HG03097 (cell line): ENCODE data around the gene KRT78.

ENCODE experiments used
- ATAC-seq: cut with Tn5 transposase; IDR thresholded peaks from one replicate; pipeline ENCODE4 v1.9.1; 2021; ENCODE audit not compliant: unreplicated experiment, low FRiP score

KRT78 gene

DNA sequence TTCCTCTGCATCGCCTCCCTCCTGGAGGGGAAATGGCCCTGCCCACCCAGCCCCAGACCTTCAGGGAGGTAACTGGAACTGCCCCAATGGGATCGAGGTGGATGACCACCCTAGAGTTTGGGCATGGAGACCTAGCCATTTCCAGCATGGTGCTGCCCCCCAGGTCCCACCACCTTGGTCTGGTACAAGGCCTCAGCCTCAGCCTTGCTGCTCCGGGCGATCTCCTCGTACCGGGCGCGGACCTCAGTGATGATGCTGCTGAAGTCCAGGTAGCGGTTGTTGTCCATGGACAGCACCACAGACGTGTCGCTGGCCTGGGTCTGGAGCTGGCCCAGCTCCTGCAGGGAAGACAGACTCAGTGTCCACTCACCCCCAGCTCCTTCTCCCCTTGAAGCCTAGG lies 4.4 kb downstream of the KRT78 start:
- ATAC-seq: no peak

DNA sequence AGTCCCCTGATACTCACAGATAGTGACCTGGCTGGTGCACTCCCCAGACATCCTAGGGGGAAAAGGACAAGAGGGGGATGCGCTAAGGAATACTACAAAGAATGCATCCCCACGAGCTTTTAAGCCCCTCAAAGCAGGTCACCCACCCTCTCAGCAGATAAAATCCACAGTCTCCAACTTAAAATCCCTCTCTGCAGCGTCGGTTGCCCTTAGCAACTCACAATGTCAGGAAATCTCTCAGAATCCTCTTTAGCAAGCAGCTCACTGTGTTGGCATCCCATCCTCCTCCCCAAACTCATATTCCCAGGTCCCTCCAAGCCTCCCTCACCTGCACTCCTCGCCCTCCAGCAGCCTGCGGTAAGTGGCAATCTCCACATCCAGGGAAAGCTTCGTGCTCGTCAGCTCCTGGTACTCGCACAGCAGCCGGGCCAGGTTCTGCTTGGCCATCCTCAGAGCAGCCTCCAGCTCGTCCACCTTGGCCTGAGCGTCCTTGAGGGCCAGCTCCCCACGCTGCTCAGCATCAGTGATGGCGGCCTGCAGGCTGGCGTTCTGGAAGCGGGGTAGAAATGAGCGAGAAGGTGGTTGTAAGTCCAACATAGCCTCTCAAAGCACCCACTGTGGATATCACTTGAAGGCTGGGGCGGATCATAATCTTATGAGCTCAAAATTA lies 9.2 kb downstream of the KRT78 start:
- no peak for ATAC-seq

- ATAC-seq: no peak
Observed at GRCh38 chr12:52838609-52839435, 10.0 kb downstream of the KRT78 start.

GRCh38 chr12:52837781-52838608 lies 10.8 kb downstream of the KRT78 start:
- no peak for ATAC-seq

DNA sequence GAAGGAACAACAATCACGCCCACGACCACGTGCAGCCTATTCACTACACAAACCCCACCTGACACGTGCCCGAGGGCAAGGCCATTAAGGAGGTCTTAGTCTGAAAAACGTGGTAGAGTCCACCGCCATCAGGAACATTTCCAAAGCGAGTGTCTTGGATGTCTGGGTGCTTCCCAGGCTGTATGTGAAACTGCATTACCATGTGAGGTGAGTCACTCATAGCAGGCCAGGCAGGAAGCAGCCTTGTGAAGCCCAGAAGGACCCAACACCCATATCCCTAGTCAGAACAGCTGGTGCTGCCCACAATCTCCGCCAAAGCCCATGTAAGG lies 11.4 kb downstream of the KRT78 start:
- no peak for ATAC-seq

GRCh38 chr12:52836491-52837412 lies 12.0 kb downstream of the KRT78 start:
- ATAC-seq: no peak

GRCh38 chr12:52836042-52836466 lies 12.7 kb downstream of the KRT78 start:
- ATAC-seq: no peak

GRCh38 chr12:52835271-52836041 lies 13.3 kb downstream of the KRT78 start:
- no peak for ATAC-seq

DNA sequence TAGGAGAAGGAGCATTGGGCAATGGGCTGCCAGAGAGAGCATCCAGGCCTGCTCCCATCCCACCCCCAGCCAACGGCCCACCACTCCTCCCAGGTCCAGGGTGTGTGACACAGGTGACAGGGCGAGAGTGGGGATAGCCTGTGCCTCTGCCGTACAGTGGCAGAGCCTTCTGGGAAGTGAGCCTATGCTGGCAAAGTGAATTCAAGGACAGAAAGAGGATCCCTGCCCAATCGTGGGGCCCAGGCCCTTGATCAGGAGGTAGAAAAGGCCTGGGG lies 14.1 kb downstream of the KRT78 start:
- ATAC-seq: no peak

GRCh38 chr12:52833922-52834726 lies 14.7 kb downstream of the KRT78 start, which contains the start of gene KRT79:
TSS of gene KRT79 (minus strand) at chr12:52834311. CDS start at chr12:52834260, 51 bp downstream.
- no peak for ATAC-seq

DNA sequence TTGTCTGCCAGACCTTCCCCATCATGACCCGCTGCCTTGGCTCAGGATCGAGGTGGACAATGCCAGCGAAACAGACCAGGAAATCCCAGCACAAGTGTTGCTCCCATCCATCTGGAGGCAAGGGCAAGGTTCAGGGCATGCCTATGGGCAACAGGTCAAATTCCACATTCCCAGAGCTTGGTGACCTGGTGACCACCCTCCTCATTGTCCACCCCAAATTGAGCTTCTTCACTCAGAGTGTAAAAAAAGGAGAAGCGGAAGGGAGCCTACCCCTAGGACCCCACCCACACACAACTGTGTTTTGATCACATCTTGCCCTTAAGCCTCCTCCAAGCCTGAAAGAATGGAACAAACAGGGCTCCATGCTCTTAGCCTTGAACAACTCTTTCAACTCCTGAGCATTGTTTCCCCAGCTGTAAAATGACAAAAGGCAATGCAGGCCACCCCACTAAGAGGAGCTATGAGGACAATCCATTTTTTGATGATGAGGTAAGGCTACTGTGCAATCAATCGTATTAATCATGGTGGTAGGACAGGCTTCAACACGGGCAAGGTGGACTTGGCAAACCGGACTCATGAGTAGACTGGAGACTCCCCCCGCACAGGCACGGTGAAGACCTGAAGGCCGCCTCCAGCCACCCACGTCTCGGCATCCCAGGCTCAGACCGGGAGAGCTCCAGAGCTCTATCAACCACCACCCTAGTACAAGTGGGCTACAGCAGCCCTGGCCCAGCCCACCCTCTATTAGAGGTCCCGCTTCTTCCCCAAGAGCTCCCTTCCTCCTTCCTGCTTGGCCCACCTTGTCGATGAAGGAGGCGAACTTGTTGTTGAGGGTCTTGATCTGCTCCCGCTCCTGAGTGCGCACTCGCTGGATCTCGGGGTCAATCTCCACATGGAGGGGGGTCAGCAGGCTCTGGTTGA lies 15.5 kb downstream of the KRT78 start:
- no peak for ATAC-seq

GRCh38 chr12:52832451-52832850 lies 16.3 kb downstream of the KRT78 start:
- ATAC-seq: no peak

- no peak for ATAC-seq
Observed at GRCh38 chr12:52831251-52831650, 17.5 kb downstream of the KRT78 start.

DNA sequence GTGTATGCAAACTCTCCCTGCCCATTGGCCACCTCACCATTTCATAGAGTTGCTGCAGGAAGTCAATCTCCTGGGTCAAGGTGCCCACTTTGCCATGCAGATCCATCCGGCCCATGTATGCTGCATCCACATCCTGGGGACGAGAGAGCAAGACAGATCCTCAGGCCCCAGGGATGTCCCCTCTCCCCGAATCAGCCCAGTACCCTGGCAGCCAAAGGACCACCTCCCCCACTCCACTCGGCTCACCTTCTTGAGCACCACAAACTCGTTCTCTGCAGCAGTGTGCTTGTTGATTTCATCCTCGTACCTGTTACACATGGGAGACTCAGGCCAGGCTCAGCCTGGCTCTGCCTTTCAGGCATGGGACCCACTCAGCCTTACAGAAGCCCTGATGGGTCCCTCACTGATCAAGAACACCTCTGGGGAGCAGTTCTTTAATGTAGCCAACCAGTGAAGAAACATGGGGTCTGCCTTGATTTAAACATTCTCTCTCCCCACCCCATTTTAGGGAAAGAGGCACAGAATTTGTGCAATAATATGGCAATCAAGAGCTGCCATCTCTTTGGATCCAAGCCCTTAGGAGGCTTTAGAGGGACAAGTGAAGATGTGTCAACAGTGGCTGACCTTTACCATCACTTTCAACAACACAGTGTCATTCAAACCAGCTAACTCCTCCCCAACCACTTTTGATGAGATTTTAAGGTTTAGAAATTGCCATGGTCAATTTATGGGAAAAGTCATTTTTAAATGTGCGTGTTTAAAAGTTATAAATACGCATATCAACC lies 18.6 kb downstream of the KRT78 start:
- no peak for ATAC-seq

GRCh38 chr12:52828591-52829021 lies 20.2 kb downstream of the KRT78 start:
- no peak for ATAC-seq

GRCh38 chr12:52828156-52828555 lies 20.6 kb downstream of the KRT78 start:
- ATAC-seq: no peak

DNA sequence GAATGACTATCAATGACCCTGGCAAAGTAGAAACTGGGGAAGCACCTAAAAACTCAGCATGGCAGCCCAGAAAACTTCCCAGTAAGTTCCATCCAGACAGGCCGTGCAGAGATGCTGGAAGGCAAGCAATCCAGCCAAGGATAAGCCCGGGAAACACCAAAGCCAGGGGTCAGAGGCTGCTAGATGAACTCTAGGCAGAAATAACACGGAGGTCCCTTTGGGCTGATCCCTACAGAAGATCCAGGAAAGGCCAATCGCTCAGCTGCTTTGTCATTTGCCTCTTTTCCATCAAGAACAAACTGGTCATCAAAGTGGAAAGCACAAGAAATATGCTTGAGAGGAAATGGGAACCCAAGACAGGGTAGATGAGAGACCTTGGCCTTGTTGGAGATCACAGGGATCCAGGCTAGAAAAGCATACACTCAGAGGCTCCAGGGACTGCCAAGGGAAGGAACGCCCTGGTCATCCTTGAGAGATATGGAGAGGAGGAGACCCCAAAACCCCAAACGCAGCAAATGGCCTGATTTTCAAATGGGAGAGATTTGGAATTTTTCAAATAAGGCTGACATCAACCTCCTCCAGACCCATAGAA lies 21.2 kb downstream of the KRT78 start:
- no peak for ATAC-seq
